ENCODE results near the gene RPTOR. TPM values are rescaled to one million over a fixed set of nuclear protein-coding genes. Genes with fewer than 3 reads are reported as not detected.

RPTOR gene
- total RNA-seq, 3 donors from 2014 or later, result 76.1 to 98.3 (median 89.5) TPM

GRCh38 chr17:80780381-80781198, 236.0 kb downstream of the RPTOR start:
- H3K36me3 Mint-ChIP-seq (ENCODE audit: insufficient read depth), result peaks cover 20% of the 10 kb centered on the region
- peak; percentile 54 to 60 for ATAC-seq
- peak overlapping the region; percentile 61 for H3K4me3 Mint-ChIP-seq
- no peaks in the 10 kb centered on the region for H3K27me3 Mint-ChIP-seq (ENCODE audit: low read depth)
- DNase-seq, result no peak
- H3K4me1 Mint-ChIP-seq (ENCODE audit: low read depth), result peaks cover 65% of the 10 kb centered on the region
- H3K9me3 Mint-ChIP-seq, result no peaks in the 10 kb centered on the region

GRCh38 chr17:80781211-80781610, 236.6 kb downstream of the RPTOR start:
- Mint-ChIP-seq H3K9me3 (no peaks in the 10 kb centered on the region), H3K36me3 (ENCODE audit: insufficient read depth) (peaks cover 20% of the 10 kb centered on the region), H3K4me3 (peak overlapping the region; percentile 61), H3K4me1 (ENCODE audit: low read depth) (peaks cover 71% of the 10 kb centered on the region), H3K27me3 (ENCODE audit: low read depth) (no peaks in the 10 kb centered on the region)
- DNase-seq (no peak), ATAC-seq (no peak)

- H3K4me1 Mint-ChIP-seq (ENCODE audit: low read depth), result peaks cover 76% of the 10 kb centered on the region
- no peaks in the 10 kb centered on the region for H3K9me3 Mint-ChIP-seq
- no peak for ATAC-seq
- H3K27me3 Mint-ChIP-seq (ENCODE audit: low read depth), result no peaks in the 10 kb centered on the region
- peaks cover 17% of the 10 kb centered on the region for H3K36me3 Mint-ChIP-seq (ENCODE audit: insufficient read depth)
- DNase-seq, result no peak
- H3K4me3 Mint-ChIP-seq, result no peak overlapping the region
These were observed 237.2 kb downstream of the RPTOR start for GRCh38 chr17:80781807-80782277.

- Mint-ChIP-seq H3K4me3 (peak overlapping the region; percentile 71), H3K9me3 (no peaks in the 10 kb centered on the region), H3K4me1 (ENCODE audit: low read depth) (peaks cover 83% of the 10 kb centered on the region), H3K36me3 (ENCODE audit: insufficient read depth) (peaks cover 15% of the 10 kb centered on the region), H3K27me3 (ENCODE audit: low read depth) (no peaks in the 10 kb centered on the region)
- ATAC-seq (peak; percentile 48 to 54), DNase-seq (peak; percentile 44)
These were observed 238.1 kb downstream of the RPTOR start for GRCh38 chr17:80782536-80783427.

- Mint-ChIP-seq H3K4me1 (ENCODE audit: low read depth) (peaks cover 82% of the 10 kb centered on the region), H3K4me3 (no peak overlapping the region), H3K9me3 (peaks cover 2% of the 10 kb centered on the region), H3K27me3 (ENCODE audit: low read depth) (no peaks in the 10 kb centered on the region), H3K36me3 (ENCODE audit: insufficient read depth) (peaks cover 12% of the 10 kb centered on the region)
- ATAC-seq, result no peak
- DNase-seq, result no peak
These were observed 238.8 kb downstream of the RPTOR start for GRCh38 chr17:80783486-80783885.

DNA sequence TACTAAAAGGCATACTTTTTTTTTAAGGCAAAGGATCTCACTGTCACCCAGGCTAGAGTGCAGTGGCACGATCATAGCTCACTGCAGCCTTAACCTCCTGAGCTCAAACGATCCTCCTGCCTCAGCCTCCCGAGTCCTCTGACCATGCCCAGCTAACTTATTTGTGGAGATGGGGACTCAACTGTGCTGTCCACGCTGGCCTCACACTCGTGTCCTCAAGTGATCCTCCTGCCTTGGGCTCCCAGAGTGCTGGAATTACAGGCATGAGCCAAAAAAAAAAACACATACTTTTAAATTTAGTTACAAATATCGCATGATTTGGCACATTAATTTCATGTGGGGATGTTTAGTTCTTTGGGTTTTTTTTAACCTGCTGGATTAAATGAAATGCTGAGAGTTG, 239.3 kb downstream of the RPTOR start:
- H3K27me3 Mint-ChIP-seq (ENCODE audit: low read depth), result no peaks in the 10 kb centered on the region
- H3K36me3 Mint-ChIP-seq (ENCODE audit: insufficient read depth), result peaks cover 13% of the 10 kb centered on the region
- peaks cover 3% of the 10 kb centered on the region for H3K9me3 Mint-ChIP-seq
- peaks cover 86% of the 10 kb centered on the region for H3K4me1 Mint-ChIP-seq (ENCODE audit: low read depth)
- no peak for DNase-seq
- no peak overlapping the region for H3K4me3 Mint-ChIP-seq
- ATAC-seq, result no peak

GRCh38 chr17:80785477-80786178, 241.0 kb downstream of the RPTOR start:
- Mint-ChIP-seq H3K4me3 (no peak overlapping the region), H3K4me1 (ENCODE audit: low read depth) (peaks cover 90% of the 10 kb centered on the region), H3K27me3 (ENCODE audit: low read depth) (no peaks in the 10 kb centered on the region), H3K36me3 (ENCODE audit: insufficient read depth) (peaks cover 13% of the 10 kb centered on the region), H3K9me3 (peaks cover 3% of the 10 kb centered on the region)
- DNase-seq (no peak), ATAC-seq (peak; percentile 10 to 16)

DNA sequence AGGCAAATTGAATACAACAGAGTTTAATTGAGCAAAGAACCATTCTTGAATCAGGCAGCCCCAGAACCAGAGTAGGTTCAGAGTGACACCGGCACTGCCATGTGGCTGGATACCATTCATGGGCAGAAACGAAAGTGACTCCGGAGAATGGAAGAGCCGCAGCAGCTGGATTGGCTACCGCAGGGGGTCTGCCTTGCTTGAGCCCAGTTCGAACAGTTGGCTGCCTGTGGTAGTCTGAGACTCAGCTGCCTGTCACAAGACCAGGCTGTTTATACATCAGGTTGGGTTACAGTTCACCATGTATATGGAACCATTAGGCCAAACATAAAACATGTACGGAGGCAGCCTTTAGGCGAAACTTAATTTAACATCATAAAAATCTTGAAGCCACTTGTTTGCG, 241.8 kb downstream of the RPTOR start:
- Mint-ChIP-seq H3K36me3 (ENCODE audit: insufficient read depth) (peaks cover 11% of the 10 kb centered on the region), H3K27me3 (ENCODE audit: low read depth) (no peaks in the 10 kb centered on the region), H3K4me1 (ENCODE audit: low read depth) (peaks cover 90% of the 10 kb centered on the region), H3K9me3 (peaks cover 3% of the 10 kb centered on the region), H3K4me3 (no peak overlapping the region)
- DNase-seq (no peak), ATAC-seq (no peak)

DNA sequence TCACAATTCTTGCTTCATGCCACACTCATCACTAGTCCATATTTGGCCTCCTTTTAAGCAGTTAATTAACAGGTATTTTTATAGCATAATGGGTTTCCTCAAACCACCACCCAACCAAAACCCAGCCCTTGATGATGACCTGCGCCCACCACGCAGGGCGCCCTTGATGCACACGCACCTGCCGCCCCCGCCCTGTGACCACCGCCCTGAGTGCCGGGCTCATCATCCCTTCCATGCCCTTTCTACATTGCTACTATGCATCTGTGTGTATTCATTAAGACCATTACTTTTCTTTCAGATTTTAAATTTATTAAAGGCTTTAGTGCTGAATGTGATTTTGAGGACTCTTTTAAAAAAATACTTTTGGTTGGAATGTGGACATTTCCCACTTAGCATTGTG, 242.2 kb downstream of the RPTOR start:
- Mint-ChIP-seq H3K9me3 (peaks cover 3% of the 10 kb centered on the region), H3K4me1 (ENCODE audit: low read depth) (peaks cover 90% of the 10 kb centered on the region), H3K27me3 (ENCODE audit: low read depth) (no peaks in the 10 kb centered on the region), H3K4me3 (no peak overlapping the region), H3K36me3 (ENCODE audit: insufficient read depth) (peaks cover 13% of the 10 kb centered on the region)
- no peak for DNase-seq
- ATAC-seq, result no peak

DNA sequence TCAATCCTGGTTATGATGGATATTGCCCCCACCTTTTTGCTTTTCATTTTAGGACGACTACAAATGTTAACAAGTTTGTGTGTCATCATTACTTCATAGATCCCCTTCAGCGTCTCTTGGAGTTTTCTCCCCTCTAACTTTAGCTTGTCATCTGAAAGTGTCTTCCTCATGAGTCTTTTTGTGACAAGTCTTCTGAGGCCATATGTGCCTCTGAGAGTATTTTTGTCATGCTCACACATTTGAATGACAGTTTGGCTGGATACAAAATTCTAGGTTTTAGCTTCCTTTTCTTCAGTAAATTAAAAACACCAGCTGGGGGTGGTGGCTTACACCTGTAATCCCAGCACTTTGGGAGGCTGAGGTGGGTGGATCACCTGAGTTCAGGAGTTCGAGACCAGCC, 243.2 kb downstream of the RPTOR start:
- ATAC-seq (no peak), DNase-seq (no peak)
- no peaks in the 10 kb centered on the region for H3K27me3 Mint-ChIP-seq (ENCODE audit: low read depth)
- peaks cover 3% of the 10 kb centered on the region for H3K9me3 Mint-ChIP-seq
- peaks cover 90% of the 10 kb centered on the region for H3K4me1 Mint-ChIP-seq (ENCODE audit: low read depth)
- no peak overlapping the region for H3K4me3 Mint-ChIP-seq
- H3K36me3 Mint-ChIP-seq (ENCODE audit: insufficient read depth), result peaks cover 14% of the 10 kb centered on the region

- peak overlapping the region; percentile 43 for H3K4me3 Mint-ChIP-seq
- peak; percentile 23 for DNase-seq
- no peaks in the 10 kb centered on the region for H3K27me3 Mint-ChIP-seq (ENCODE audit: low read depth)
- ATAC-seq, result peak; percentile 25 to 41
- peaks cover 90% of the 10 kb centered on the region for H3K4me1 Mint-ChIP-seq (ENCODE audit: low read depth)
- H3K9me3 Mint-ChIP-seq, result peaks cover 3% of the 10 kb centered on the region
- H3K36me3 Mint-ChIP-seq (ENCODE audit: insufficient read depth), result peaks cover 24% of the 10 kb centered on the region
These were observed 244.8 kb downstream of the RPTOR start for GRCh38 chr17:80789356-80789902.

- H3K9me3 Mint-ChIP-seq, result peaks cover 3% of the 10 kb centered on the region
- ATAC-seq (peak; percentile 38 to 40), DNase-seq (no peak)
- peaks cover 30% of the 10 kb centered on the region for H3K36me3 Mint-ChIP-seq (ENCODE audit: insufficient read depth)
- peak overlapping the region; percentile 66 for H3K4me3 Mint-ChIP-seq
- H3K4me1 Mint-ChIP-seq (ENCODE audit: low read depth), result peaks cover 88% of the 10 kb centered on the region
- H3K27me3 Mint-ChIP-seq (ENCODE audit: low read depth), result no peaks in the 10 kb centered on the region
These were observed 245.6 kb downstream of the RPTOR start for GRCh38 chr17:80790021-80790765.

- ATAC-seq (peak; percentile 54 to 63), DNase-seq (no peak)
- no peaks in the 10 kb centered on the region for H3K27me3 Mint-ChIP-seq (ENCODE audit: low read depth)
- peaks cover 3% of the 10 kb centered on the region for H3K9me3 Mint-ChIP-seq
- peaks cover 36% of the 10 kb centered on the region for H3K36me3 Mint-ChIP-seq (ENCODE audit: insufficient read depth)
- H3K4me3 Mint-ChIP-seq, result peak overlapping the region; percentile 66
- H3K4me1 Mint-ChIP-seq (ENCODE audit: low read depth), result peaks cover 85% of the 10 kb centered on the region
These were observed 246.5 kb downstream of the RPTOR start for GRCh38 chr17:80790981-80791742.

Data from activated T-cell treated with anti-CD3 and anti-CD28 coated beads, Interleukin-2, amount 50 U/mL, for 4 hours (primary cell).